Right lung (tissue), 10 donors: ENCODE measurements around the gene ZNF829. TPM values are rescaled to one million over a fixed set of nuclear protein-coding genes. Genes with fewer than 3 reads are reported as not detected.

ENCODE experiments used
- DNase-seq, 2 donors: peaks; one replicate each; pipeline ENCODE4 v3.0.0-alpha.2; 2013
- long read RNA-seq, 8 donors: transcript quantifications; one replicate each; lab custom pipeline, GENCODE V29; 2026
- polyA plus RNA-seq, 5 donors: library from polyadenylated mRNA; unstranded; fragments of 120-200 nt; gene quantifications; one replicate each; pipeline versions ENCODE4 v1.2.1 to v1.2.3, GENCODE V29; 2013; ENCODE audit warnings: inconsistent platforms in 1 of 5, low replicate concordance in 1 of 5; ENCODE audit not compliant: insufficient read length in 5 of 5, insufficient read depth in 1 of 5

The ZNF829 gene
- 1 to 10 TPM; 4.2 to 8.3 (median 7.0) TPM for polyA plus RNA-seq
- long read RNA-seq, donor 1, partial matches to known transcripts: 9 of 10 reads
- long read RNA-seq, donor 1, other reads (novel, unspliced or antisense): 0 of 10 reads
- long read RNA-seq, donor 2: 0 reads
- long read RNA-seq, donor 3: 0 reads
- long read RNA-seq, donor 4, full-length matches to known transcripts: 1 of 1 reads
- long read RNA-seq, donor 4, partial matches to known transcripts: 0 of 1 reads
- long read RNA-seq, donor 4, other reads (novel, unspliced or antisense): 0 of 1 reads
- long read RNA-seq, donor 5: 0 reads
- long read RNA-seq, donor 6, partial matches to known transcripts: 15 of 23 reads
- long read RNA-seq, donor 6, other reads (novel, unspliced or antisense): 8 of 23 reads
- long read RNA-seq, donor 7, partial matches to known transcripts: 0 of 1 reads
- long read RNA-seq, donor 7, other reads (novel, unspliced or antisense): 0 of 1 reads
- long read RNA-seq, donor 8: 0 reads

DNA sequence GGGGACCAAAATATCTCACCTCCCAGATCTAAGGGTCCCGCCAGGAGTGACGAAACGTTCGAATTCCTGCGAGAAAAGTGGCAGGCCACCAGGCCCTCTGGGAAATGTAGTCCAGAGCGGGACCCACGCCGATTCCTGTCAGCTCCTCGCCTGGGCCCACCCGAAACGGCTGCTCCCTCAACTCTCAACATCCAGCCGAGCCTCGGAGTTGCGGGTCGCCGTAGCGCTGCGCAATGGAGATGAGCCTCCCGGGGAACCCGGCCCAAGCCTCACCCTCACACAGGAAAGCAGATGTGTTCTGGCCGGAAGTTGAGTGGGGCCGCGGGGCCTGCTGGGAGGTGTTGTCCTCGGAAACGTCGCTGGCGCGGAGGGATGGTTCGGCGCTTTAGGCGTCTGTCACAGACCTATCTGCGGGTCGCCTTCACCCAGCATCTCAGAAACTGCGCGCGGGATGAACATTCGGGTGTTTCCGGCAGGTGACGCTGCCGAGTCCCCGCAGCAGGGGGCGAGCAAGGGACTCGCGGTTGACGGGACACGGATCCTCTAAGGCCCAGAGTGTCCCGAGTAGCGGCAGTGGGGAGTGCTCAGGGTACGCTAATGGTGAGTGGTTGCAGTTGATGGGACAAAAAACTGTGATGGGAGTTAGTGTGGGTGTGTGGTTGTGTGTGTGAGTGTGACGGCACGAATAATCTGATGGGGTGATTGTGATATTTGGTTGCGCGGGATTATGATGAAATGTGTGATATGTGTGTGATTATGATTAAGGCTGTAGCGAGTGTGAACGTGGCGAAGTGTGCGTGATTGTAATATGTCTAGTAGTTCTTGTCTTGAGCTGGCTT, at the start of gene ZNF829, which contains the start of gene ZNF568:
TSS of gene ZNF829 (minus strand) at position 300 of the 839 bp plus-strand sequence. CDS start 1,124 bp downstream, outside the sequence.
TSS of gene ZNF568 (plus strand) at position 341 of the 839 bp plus-strand sequence. CDS start 6,439 bp downstream, outside the sequence.
- peak; percentile 89 to 91 for DNase-seq

DNA sequence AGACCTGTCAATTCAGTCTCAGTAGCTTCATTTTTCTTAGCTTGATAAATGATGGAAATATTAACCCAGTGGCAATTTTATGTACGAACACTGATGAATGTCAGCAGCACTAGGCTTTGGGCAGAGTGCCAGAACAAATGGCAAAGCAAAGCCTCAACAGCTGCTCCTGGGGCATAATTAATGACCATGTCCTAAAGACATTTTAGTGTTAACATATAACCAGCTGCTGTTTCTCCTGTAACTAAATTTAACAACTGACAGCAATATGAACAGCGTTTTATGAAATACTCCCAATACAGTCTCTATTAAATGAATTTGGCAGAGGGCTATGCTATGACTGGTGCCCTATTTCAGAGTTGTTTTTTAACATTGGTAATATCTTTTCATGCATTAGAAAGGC, 47.2 kb upstream of the ZNF829 start:
- DNase-seq: peak; percentile 6 to 26

DNA sequence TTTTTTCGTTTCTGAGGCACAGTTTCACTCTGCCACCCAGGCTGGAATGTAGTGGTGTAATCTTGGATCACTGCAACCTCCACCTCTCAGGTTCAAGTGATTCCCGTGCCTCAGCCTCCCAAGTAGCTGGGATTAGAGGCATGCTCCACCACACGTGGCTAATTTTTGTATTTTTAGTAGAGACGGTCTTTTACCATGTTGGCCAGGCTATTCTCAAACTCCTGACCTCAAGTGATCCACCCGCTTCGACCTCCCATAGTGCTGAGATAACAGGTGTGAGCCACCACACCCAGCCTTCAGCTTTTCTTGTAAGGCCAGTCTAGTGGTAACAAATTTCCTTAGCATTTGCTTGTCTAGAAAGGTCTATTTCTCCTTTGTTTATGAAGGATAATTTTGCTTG, 46.3 kb upstream of the ZNF829 start:
- DNase-seq: no peak

DNA sequence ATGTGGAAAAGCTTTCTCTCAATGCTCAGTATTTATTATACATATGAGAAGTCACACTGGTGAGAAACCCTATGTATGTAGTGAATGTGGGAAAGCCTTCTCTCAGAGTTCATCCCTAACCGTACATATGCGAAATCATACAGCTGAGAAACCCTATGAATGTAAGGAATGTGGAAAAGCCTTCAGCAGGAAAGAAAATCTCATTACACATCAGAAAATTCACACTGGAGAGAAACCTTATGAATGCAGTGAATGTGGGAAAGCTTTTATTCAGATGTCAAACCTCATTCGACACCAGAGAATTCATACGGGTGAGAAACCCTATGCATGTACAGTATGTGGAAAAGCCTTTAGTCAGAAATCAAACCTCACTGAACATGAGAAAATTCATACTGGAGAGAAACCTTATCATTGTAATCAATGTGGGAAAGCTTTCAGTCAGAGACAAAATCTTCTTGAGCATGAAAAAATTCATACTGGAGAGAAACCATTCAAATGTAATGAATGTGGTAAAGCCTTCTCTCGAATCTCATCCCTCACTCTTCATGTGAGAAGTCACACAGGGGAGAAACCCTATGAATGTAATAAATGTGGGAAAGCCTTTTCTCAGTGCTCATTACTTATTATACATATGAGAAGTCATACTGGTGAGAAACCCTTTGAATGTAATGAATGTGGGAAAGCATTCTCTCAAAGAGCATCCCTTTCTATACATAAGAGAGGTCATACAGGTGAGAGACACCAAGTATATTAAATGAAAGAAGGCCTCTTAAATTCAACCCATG, 34.4 kb upstream of the ZNF829 start:
- DNase-seq: no peak

DNA sequence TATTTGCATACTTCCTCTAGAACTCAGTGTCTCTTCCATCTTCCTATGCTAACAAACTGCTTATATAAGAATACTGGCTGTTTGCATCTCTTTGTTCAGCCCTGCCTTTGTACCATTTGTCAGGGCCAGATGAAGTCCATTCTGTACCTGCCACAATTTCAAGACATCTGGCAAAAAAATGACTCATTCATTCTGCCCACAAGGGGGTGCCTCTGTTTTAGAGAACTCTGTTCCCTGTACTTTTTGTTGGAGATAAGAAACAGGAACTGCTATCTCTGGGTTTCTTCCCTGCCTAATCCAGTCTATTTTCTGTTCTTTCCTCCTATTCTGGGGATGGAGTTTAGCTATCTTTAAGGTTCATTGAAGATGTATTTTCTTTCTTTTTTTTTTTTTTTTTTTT, 23.1 kb upstream of the ZNF829 start:
- no peak for DNase-seq

DNA sequence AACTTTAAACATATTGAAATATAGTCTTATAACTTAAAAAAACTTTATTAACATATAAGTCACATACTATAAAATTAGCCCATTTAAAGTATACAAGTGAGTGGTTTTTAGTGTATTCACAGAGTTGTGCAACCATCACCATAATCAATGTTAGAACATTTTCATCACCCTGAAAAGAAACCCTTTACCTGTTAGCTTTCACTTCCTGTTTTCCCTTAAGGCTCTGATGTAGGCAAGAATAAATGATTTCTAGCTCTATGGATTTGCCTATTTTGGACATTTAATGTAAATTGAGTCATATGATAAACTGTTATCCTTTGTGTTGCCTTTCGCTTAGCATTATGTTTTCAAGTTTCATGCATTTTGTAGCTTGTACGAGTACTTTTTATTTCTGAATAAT, 15.6 kb upstream of the ZNF829 start:
- no peak for DNase-seq

DNA sequence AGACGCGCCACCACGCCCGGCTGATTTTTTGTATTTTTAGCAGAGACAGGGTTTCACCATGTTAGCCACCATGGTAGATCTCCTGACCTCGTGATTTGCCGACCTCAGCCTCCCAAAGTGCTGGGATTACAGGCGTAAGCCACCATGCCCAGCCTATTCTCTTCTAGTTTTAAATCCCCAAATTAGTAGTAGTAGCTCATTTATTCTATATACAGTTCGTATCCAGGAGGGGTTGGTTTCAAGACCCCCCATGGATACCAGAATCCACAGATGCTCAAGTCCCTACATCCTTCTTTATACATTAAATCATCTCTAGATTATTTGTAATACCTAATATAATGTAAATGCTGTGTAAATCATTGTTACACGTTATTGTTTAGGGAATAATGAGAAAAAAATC, 2.0 kb upstream of the ZNF829 start:
- DNase-seq: no peak

DNA sequence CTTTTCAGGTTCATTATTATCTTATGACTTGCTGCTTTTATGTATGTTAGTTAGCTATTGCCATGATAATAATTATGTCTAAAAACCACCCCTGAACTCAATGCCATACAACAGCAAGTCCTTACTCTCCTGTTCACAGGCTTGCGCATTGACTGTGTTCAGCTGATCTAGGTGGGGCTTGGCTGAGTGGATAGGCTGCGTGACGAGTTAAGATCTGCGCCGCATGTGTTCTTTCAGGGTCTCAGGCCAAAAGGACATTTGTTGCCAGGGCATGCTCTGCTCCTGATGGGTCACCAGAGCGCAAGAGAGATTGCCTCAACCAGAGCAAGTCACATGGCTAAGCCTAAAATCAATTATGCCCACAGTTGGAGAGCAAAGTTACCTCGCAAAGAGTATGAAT, 900 bp upstream of the ZNF829 start:
- peak; percentile 8 to 14 for DNase-seq

DNA sequence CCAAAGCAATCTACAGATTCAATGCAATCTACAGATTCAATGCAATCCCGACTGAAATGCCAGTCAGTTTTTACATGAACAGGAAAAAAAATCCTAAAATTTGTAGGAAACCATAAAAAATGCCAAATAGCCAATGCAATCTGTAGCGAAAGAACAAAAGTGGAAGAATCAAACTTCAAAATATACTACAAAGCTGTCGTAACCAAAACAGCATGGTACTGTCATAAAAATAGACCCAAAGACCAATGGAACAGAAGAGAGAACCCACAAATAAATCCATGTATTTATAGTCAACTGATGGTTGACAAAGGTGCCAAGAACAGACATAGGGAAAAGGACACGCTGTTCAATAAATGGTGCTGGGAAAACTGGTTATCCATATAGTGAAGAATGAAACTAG, 17.7 kb downstream of the ZNF829 start:
- no peak for DNase-seq

DNA sequence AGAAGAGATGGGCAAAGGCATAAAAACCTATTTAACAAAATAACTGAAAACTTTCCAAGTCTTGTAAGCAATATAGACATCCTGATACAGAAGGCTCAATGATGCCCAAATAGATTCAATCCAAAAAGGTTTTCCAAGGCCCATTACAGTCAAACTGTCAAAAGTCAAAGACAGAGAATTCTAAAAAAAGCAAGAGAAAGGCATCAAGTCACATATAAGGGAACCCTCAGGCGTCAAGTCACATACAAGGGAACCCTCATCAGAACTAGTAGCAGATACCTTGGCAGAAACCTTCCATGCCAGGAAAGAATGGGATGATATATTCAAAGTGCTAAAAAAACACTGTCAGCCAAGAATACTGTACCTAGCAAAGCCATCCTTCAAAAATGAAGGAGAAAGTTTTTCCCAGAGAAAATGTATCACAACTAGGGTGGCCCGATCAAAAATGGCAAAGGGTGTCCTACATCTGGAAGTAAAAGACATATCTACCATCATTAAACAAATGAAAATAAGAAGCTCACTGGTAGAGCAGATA, 21.2 kb downstream of the ZNF829 start:
- DNase-seq: no peak

DNA sequence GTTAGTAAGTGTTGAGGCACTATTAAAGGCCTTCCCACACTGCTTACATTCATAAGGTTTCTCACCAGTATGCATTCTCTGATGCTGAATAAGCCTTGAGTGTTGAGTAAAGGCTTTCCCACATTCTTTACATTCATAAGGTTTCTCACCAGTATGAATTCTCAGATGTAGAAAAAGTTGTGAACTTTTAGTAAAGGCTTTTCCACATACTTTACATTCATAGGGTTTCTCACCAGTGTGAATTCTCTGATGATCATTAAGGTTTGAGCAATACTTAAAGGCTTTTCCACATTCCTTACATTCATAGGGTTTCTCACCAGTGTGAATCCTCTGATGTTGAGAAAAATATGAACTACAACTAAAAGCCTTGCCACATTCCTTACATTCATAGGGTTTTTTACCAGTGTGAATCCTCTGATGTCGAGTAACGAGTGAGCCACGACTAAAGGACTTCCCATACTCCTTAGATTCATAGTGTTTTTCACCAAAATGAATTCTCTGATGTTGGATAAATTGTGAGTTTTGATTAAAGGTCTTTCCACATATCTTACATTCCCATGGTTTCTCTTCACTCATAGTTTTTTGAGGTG, 24.2 kb downstream of the ZNF829 start:
- DNase-seq: no peak

DNA sequence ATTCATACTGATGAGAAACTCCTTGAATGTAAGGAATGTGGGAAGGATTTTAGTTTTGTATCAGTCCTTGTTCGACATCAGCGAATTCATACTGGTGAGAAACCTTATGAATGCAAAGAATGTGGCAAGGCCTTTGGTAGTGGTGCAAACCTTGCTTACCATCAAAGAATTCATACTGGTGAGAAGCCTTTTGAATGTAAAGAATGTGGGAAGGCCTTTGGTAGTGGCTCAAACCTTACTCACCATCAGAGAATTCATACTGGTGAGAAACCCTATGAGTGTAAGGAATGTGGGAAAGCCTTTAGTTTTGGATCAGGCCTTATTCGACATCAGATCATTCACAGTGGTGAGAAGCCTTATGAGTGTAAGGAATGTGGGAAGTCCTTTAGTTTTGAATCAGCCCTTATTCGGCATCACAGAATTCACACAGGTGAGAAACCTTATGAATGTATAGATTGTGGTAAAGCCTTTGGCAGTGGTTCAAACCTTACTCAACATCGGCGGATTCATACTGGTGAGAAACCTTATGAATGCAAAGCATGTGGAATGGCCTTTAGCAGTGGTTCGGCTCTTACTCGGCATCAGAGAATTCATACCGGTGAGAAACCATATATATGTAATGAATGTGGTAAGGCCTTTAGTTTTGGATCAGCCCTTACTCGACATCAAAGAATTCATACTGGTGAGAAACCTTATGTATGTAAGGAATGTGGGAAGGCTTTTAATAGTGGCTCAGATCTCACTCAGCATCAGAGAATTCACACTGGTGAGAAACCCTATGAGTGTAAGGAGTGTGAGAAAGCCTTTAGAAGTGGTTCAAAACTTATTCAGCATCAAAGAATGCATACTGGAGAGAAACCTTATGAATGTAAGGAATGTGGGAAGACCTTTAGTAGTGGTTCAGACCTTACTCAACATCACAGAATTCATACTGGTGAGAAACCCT, 38.8 kb downstream of the ZNF829 start:
- no peak for DNase-seq

DNA sequence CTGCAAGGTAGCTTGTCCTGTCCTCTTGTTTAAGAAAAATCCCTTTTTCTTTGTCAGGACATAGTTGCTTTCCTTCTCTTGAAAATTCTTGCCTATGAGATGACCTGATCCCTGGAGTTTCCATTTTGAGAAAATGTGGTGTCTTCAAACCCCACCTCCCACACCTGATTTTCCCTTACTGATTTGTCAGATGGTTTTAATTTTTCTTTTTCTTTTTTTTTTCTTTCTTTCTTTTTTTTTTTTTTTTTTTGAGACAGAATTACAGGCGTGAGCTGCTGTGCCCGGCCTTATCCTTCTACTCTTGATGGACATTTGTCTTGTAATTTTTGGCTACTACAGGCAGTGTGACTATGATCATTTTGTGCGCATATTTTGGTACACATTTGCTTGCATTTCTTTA, 64.2 kb downstream of the ZNF829 start:
- DNase-seq: no peak

DNA sequence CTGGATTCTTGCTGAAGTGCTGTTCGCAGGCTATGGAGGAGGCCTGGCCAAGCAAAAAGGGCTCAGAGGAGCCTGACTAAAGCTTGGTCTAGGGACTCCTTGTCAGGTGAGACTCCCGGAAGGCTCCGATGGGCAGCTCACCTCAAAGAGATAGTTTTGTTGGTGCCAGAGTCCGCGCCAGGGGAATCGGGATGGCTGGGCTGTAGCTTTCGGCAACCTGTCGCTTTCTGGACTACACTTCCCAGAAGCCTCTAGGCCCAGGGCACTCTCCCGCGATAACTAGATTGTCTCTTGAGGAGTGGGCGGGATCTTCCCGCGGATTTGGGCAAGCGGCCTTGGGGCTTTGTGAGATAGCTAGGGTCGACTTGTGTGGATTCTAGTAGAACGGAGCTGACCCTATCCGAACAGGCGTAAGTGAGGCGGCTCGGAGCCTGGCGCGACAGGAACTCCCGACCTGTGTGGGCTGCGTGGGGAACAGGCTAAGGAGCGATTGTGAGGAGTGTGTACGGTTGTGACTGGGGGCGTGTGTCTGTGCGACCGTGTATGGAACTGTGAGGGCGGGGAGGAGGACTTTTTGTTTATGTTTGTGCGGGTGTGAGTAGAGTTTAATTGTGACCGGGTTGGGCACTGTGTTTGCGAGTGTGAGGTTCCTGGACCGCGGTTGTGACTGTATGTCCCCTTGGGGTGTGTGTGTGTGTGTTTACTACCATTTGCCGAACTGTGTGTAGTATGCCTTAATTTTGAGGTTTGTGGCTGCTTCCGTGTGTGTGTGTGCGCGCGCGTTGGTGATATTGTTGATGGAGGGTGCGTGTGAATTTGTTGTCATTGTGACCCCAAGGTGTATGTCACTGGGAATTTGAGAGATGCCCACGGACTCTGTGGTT, 65.3 kb downstream of the ZNF829 start, which contains the start of gene ZNF345:
TSS of gene ZNF345 (plus strand) at position 318 of the 884 bp plus-strand sequence. CDS start 25,955 bp downstream, outside the sequence.
- peak; percentile 95 to 96 for DNase-seq

DNA sequence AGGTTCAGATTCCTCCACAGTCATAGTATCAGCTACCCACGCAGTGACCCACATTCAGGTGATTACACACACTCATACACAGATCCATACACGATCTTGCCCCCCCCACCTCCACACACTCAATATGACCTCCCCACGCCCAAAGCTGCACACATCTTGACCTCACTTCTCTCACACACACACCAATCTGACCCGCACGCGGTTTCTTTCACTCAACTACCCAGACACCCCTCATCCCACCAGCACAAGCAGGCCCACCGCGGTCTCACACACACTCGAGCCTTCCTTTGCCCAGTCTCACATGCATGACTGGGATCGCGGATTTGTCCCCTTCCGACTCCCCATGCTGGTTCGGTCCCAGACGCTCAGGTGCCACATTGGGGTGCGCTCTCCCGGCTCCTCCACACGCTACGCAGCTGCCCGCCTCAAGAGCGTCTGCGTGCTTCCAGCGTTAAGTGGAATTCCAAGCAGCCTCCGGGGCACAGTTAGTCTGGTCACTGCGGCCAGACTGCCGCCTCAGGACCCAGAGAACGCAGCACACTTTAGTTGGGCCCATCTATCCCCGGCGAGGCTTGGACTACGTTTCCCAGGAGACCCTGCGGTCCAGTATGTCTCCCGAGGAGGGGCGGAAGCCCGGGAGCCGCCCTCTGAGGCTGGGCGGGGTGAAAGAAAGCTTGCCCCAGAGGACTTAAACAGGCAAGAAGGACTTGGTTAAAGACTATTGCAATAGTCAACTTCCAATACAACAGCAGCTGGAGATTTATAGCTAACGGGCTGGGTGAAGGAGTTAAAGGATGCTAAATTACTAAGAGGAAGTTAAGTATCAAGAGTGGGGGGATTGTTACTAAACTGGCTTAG, 66.2 kb downstream of the ZNF829 start:
- DNase-seq: peak; percentile 89 to 90

DNA sequence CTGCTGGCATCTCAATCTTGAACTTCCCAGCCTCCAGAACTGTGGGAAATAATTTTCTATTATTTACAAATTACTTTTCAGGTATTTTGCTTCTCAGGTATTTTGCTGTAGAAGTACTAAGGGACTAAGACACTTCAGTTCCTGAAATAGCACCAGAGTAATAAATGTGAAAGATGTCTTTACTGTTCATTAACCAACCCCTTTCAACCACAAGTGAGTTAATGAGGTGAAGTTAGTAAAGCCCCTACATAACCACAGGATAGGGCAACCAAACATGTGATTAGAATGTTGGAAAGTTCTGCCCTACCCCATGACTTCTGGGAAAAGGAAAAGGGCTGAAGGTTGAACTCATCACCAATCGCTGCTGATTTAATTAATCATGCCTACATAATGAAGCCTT, 68.1 kb downstream of the ZNF829 start:
- no peak for DNase-seq

DNA sequence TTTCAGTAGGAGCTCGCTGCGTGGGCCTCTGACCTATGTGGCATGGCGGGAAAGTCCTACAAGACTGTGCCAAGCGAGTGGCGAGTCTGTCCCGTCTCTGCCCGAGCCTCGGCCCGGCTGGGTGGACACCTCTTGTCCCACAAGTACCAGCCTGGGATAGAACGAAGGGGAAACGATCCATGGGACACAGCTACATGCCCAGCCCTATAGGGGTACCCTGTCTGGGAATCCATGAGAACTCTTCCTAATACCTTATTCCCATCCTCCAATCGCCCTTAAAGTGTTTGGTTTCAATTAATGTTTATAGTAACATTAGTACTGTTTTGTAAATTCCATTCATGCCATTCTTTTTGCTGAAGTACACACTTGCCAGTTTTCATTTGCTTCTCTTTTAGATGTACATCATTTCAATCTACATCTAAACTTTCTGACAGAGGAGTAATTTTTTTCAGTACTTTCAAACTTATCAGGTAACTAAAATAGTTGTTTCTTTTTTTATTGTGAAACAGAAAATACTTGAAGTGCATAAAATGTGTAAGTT, 77.2 kb downstream of the ZNF829 start:
- no peak for DNase-seq
